GM15510 (cell line): Measurements from ENCODE around the gene METTL25B.

Experiments
- POLR2A ChIP-seq: IDR thresholded peaks from 3 replicates; pipeline ENCODE4 v1.6.1; 2011; ENCODE audit warnings: borderline replicate concordance; ENCODE audit not compliant: insufficient read length; ENCODE audit errors: extremely low read depth

The METTL25B gene

GRCh38 chr1:156760092-156760795 is 32.0 kb downstream of the METTL25B start:
- TF ChIP-seq POLR2A: no peak

- TF ChIP-seq POLR2A: no peak
Measured at GRCh38 chr1:156760796-156761104, 32.5 kb downstream of the METTL25B start.

GRCh38 chr1:156765666-156766065 is 37.4 kb downstream of the METTL25B start:
- TF ChIP-seq POLR2A: no peak

GRCh38 chr1:156766298-156767100 is 38.2 kb downstream of the METTL25B start:
- peak; percentile 49 for TF ChIP-seq POLR2A

GRCh38 chr1:156767101-156767878 is 39.0 kb downstream of the METTL25B start, which contains the start of gene PRCC:
Gene PRCC (plus strand): TSS chr1:156767535. CDS start chr1:156767772, 237 bp downstream.
- peak; percentile 56 for TF ChIP-seq POLR2A

- TF ChIP-seq POLR2A: no peak
Measured at GRCh38 chr1:156767879-156768604, 39.8 kb downstream of the METTL25B start.

GRCh38 chr1:156768610-156769295 is 40.5 kb downstream of the METTL25B start:
- no peak for TF ChIP-seq POLR2A

- TF ChIP-seq POLR2A: no peak
Measured at GRCh38 chr1:156772222-156772621, 44.0 kb downstream of the METTL25B start.

GRCh38 chr1:156772728-156773497 is 44.6 kb downstream of the METTL25B start:
- no peak for TF ChIP-seq POLR2A

GRCh38 chr1:156773607-156774006 is 45.3 kb downstream of the METTL25B start:
- no peak for TF ChIP-seq POLR2A

- no peak for TF ChIP-seq POLR2A
Measured at GRCh38 chr1:156775799-156776198, 47.5 kb downstream of the METTL25B start.

- TF ChIP-seq POLR2A: no peak
Measured at GRCh38 chr1:156776942-156777341, 48.7 kb downstream of the METTL25B start.

- no peak for TF ChIP-seq POLR2A
Measured at GRCh38 chr1:156777573-156777972, 49.3 kb downstream of the METTL25B start.
